IMR-90 (cell line): ENCODE data around the gene TEX22.

Experiments
- RAD21 ChIP-seq: IDR thresholded peaks from 2 replicates; pipeline ENCODE4 v1.6.1; 2012; ENCODE audit warnings: low read length, improper control_type of control experiment
- RCOR1 ChIP-seq: IDR thresholded peaks from 2 replicates; pipeline ENCODE4 v1.6.1; 2012; ENCODE audit warnings: mild to moderate bottlenecking, low read length, improper control_type of control experiment; ENCODE audit not compliant: insufficient replicate concordance
- TF ChIP-seq, protein P1 (sequence below): fragments of 150-350 bp; IDR thresholded peaks from 2 replicates; pipeline ENCODE4 v1.6.1; 2017; ENCODE audit warnings: mild to moderate bottlenecking, antibody characterized with exemption, low read length, low read depth

DNA sequence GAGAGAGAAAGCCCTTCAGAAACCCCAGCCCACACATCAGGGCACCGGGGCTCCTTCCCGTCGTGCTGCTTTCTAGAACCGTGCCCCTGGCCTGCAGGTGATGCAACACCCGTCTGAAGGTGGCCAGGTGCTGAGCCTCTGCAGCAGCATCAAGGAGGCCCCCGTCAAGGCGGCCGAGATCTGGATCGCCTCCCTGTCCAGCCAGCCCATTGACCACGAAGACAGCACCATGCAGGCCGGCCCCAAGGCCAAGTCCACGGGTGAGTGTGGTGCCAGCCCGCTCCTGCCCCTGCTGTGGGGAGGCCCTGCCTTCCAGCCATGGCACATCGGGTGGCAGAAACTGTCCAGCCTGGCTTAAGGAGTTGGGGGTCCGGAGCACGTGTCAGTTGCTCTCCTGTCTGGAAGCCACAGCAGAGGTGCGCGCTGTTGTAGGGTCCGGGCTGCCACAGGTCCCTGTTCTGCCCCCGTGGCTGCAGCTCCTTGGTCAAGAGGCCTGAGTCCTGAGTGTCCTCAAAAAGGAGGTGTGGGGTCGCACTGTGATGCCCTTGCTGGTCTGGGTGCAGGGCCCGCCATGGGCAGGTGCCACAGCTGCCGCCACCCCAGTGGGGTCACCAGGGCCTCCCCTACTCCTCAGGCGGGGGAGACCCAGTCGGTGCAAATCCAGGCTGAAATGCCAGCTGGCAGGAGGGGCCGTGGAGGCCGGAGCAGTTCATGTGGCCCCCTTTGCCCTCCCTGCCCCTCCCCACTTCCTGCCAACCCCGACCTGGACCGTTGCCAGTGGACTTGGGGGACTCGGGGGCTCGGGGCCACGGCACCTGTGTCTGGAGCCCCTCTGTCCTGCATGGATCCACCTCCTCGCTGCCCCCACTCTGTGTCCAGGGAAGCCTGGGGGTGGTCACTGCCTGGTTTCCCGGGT is 31.0 kb upstream of the TEX22 start:
- TF ChIP-seq, protein P1, sequence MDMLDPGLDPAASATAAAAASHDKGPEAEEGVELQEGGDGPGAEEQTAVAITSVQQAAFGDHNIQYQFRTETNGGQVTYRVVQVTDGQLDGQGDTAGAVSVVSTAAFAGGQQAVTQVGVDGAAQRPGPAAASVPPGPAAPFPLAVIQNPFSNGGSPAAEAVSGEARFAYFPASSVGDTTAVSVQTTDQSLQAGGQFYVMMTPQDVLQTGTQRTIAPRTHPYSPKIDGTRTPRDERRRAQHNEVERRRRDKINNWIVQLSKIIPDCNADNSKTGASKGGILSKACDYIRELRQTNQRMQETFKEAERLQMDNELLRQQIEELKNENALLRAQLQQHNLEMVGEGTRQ, result no peak
- TF ChIP-seq RCOR1 (no peak), RAD21 (no peak)
